AG04449 (cell line): ENCODE measurements around the gene PPP2R3B.

Experiments used
- CTCF ChIA-PET: fragments of 350-600 bp; formaldehyde crosslinking; extraction: SDS; loops from one replicate; lab custom pipeline; 2021; ENCODE audit warnings: antibody characterized with exemption; lab: Yijun Ruan, JAX
- POLR2A ChIA-PET: fragments of 400-600, 350-600 bp; formaldehyde crosslinking; extraction: SDS; loops from one replicate; lab custom pipeline; 2020; ENCODE audit warnings: antibody characterized with exemption, inconsistent platforms; lab: Yijun Ruan, JAX
- DNase-seq: peaks from one replicate; pipeline ENCODE4 v3.0.0-alpha.2; 2010; ENCODE audit warnings: low read depth, low spot score
- H3K4me3 ChIP-seq: 2 replicates; pipeline ENCODE4 v1.5.1; 2011; ENCODE audit warnings: low read depth, mild to moderate bottlenecking, control low read depth, low read length
- TF ChIP-seq, protein P1 (sequence below): IDR thresholded peaks from one replicate; pipeline ENCODE4 v1.5.1; 2011; ENCODE audit warnings: mild to moderate bottlenecking, moderate library complexity, low read length, control low read depth, inconsistent platforms; ENCODE audit not compliant: insufficient read depth; ENCODE audit errors: missing control alignments

Gene PPP2R3B

DNA sequence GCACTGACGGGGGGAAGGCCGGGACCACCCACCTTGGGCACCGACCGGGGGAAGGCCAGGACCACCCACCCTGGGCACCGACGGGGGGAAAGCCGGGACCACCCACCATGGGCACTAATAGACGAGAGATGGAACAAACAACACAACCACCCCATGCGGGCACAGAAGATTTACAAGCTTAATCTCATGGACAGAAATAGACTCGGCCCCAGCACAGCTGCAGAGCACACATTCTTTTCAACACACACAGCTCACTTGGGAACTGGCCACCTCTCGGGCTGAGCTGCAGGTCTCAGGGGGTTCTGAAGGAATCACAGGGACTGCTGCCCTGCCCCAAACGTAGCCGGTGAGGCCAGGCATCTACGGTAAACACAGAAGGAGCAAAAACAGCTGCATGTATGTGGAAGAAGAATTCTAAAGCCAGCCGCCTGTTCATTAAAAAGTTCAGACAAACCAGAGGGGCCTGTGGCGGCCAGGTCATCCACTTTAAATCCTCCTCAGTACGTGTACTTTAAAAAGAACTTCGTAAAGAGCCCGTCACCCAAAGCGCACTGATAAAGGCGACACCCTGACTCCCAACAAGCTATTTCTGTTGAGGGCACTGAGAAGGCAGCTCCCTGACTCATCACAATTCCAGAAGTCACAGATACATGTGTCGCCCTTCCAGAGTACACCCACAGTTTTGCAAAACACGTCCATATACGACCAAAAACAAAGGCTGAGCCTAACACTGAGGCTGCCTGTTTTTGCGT is 17.7 kb downstream of the PPP2R3B start:
- ChIA-PET CTCF (no interaction called here), POLR2A (no interaction called here)
- TF ChIP-seq, protein P1, sequence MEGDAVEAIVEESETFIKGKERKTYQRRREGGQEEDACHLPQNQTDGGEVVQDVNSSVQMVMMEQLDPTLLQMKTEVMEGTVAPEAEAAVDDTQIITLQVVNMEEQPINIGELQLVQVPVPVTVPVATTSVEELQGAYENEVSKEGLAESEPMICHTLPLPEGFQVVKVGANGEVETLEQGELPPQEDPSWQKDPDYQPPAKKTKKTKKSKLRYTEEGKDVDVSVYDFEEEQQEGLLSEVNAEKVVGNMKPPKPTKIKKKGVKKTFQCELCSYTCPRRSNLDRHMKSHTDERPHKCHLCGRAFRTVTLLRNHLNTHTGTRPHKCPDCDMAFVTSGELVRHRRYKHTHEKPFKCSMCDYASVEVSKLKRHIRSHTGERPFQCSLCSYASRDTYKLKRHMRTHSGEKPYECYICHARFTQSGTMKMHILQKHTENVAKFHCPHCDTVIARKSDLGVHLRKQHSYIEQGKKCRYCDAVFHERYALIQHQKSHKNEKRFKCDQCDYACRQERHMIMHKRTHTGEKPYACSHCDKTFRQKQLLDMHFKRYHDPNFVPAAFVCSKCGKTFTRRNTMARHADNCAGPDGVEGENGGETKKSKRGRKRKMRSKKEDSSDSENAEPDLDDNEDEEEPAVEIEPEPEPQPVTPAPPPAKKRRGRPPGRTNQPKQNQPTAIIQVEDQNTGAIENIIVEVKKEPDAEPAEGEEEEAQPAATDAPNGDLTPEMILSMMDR, result no peak
- peak; percentile 9 for DNase-seq
- H3K4me3 ChIP-seq, result peak overlapping the region; percentile 6; the same call in 1 of the 2 replicates

DNA sequence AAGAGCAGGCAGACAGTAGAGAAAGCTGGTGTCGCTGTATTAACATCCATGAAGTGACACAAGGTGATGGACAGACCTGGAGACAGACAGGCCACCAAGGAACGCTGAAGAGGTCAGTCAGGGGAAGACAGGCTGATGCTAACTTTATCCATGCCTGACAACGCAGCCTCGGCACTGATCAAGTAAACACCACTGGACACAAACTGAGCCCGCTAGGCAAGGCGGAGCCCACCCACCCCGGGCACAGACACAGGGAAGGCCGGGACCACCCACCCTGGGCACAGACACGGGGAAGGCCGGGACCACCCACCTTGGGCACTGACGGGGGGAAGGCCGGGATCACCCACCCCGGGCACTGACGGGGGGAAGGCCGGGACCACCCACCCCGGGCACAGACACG is 18.8 kb downstream of the PPP2R3B start:
- CTCF ChIA-PET, result no interaction called here
- no peak for DNase-seq
- H3K4me3 ChIP-seq, result no peak overlapping the region
- POLR2A ChIA-PET, result no interaction called here
- TF ChIP-seq, protein P1, result no peak

DNA sequence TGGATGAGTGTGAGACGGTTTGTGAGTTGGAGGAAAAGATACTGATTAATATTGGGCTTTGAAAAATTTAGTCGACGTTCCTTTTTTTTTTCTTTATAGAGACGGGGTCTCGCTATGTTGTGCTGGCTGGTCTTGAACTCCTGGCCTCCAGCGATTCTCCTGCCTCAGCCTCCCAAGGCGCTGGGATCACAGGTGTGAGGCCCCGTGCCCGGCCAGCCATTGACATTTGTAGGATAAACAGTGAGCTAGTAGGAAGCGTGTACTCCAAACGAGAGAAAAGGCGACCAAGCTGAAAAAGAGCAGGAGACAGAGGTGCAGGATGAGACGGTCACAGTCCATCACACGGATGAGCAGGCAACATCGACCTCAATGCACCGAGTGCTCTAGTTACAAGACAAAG is 19.4 kb downstream of the PPP2R3B start:
- ChIA-PET CTCF (no interaction called here), POLR2A (no interaction called here)
- H3K4me3 ChIP-seq, result no peak overlapping the region
- no peak for DNase-seq
- TF ChIP-seq, protein P1, result no peak

DNA sequence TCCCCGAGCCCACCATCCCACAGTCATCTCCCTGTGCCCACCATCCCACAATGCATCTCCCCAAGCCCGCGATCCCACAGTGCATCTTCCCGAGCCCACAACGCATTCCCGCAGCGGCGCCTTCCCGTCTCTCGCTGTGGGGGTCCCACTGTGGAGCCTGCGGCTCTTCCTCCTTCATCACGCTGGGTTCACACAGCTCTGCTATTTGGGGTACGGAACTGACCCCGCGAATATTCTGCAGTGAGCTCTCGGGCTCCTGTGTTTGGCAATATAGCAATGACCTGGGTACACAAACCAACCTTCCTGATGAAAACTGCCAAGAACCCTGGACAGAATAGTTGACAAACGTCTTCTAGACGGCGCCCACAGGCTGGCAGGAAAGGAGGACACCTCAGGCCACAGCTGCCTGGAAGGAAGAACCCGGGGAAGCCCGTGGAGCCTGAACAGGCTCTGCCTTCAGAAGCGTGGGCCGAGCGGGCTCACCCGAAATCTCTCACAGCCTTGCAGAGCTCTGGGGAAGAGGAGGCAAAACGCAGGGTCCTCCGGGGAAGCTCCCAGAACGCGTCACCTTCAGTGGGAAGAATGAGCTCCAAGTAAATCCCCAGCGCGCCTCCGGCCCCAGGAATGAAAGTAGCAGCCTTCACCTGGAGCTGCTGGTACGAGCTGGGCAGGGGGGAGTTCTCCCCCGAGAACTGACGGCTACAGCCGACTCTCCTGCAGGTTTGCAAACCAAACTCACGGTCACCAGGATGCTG is 22.9 kb downstream of the PPP2R3B start:
- ChIA-PET CTCF (no interaction called here), POLR2A (no interaction called here)
- TF ChIP-seq, protein P1, result no peak
- no peak overlapping the region for H3K4me3 ChIP-seq
- DNase-seq, result no peak

DNA sequence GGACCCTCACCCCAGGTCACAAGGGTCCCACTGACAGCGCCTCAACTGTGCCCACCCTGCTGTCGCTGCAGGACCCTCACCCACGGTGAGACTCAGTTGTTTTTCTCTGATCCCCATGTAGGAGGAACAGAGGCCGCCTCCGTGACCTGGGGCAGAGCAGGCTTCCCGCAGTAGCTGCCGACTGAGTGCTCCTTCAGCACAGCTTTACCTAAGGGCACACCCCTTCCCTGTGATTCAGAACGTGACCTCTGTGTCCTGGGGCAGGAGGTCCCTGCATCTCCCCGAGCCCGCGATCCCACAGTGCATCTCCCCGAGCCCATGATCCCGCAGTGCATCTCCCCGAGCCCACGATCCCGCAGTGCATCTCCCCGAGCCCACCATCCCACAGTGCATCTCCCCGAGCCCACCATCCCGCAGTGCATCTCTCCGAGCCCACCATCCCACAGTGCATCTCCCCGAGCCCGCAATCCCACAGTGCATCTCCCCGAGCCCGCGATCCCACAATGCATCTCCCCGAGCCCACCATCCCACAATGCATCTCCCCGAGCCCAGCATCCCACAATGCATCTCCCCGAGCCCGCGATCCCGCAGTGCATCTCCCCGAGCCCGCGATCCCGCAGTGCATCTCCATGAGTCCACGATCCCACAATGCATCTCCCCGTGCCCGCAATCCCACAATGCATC is 23.6 kb downstream of the PPP2R3B start:
- no peak for DNase-seq
- POLR2A ChIA-PET, result no interaction called here
- H3K4me3 ChIP-seq, result no peak overlapping the region
- TF ChIP-seq, protein P1, result no peak
- CTCF ChIA-PET, result no interaction called here

DNA sequence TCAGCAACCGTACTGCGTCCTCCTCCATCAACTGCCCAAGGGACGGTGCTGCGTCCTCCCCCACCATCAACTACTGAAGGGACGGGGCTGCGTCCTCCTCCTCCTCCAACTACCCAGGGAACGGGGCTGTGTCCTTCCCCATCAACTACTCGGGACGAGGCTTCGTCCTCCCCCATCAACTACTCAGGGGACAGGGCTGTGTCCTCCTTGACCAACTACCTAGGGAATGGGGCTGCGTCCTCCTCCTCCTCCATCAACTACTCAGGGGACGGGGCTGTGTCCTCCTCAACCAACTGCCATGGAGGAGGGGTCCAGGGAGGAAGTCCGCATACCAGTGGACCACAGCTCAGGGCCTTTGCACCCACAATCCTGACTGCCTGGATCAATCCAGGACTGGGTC is 24.4 kb downstream of the PPP2R3B start:
- ChIA-PET POLR2A (no interaction called here), CTCF (no interaction called here)
- TF ChIP-seq, protein P1, result no peak
- no peak overlapping the region for H3K4me3 ChIP-seq
- DNase-seq, result no peak
